Astrocyte (in vitro differentiated cells and primary cell): ENCODE data around the gene NOX3. TPM values are rescaled to one million over a fixed set of nuclear protein-coding genes. Genes with fewer than 3 reads are reported as not detected.
A peak's percentile ranks its signal among the peaks of the same experiment; 100 is the strongest.

Source experiments
- DNase-seq: peaks from one replicate; pipeline ENCODE4 v3.0.0-alpha.2; 2010; ENCODE audit warnings: low read depth
- FAIRE-seq: peaks from 2 replicates; lab custom pipeline; 2011; peaks lifted over from hg19 to GRCh38; lab: Jason Lieb, UNC
- H2AFZ ChIP-seq: 2 replicates; pipeline ENCODE4 v1.6.0; 2012; ENCODE audit warnings: low read depth, low read length, inconsistent platforms
- H3K27ac ChIP-seq: 2 replicates; pipeline ENCODE4 v1.5.1; 2011; ENCODE audit warnings: low read depth, low read length, inconsistent platforms
- H3K27me3 ChIP-seq: 2 replicates; pipeline ENCODE4 v1.6.0; 2011; ENCODE audit warnings: low read length, inconsistent platforms; ENCODE audit not compliant: insufficient read depth
- H3K36me3 ChIP-seq: 2 replicates; pipeline ENCODE4 v1.5.1; 2011; ENCODE audit warnings: low read length, inconsistent platforms; ENCODE audit not compliant: insufficient read depth
- H3K4me1 ChIP-seq: 2 replicates; pipeline ENCODE4 v1.5.1; 2011; ENCODE audit warnings: low read length, inconsistent platforms; ENCODE audit not compliant: insufficient read depth
- H3K4me2 ChIP-seq: 2 replicates; pipeline ENCODE4 v1.6.0; 2012; ENCODE audit warnings: low read length, inconsistent platforms
- H3K4me3 ChIP-seq: 2 replicates; pipeline ENCODE4 v1.5.1; 2011; ENCODE audit warnings: low read depth, mild to moderate bottlenecking, low read length, inconsistent platforms; ENCODE audit not compliant: insufficient read depth
- H3K79me2 ChIP-seq: 2 replicates; pipeline ENCODE4 v1.6.0; 2012; ENCODE audit warnings: mild to moderate bottlenecking, low read length, inconsistent platforms; ENCODE audit not compliant: insufficient read depth
- H3K9ac ChIP-seq: 2 replicates; pipeline ENCODE4 v1.6.0; 2012; ENCODE audit warnings: mild to moderate bottlenecking, low read length, inconsistent platforms
- H3K9me3 ChIP-seq: 2 replicates; pipeline ENCODE4 v1.5.1; 2012; ENCODE audit warnings: low read depth, mild to moderate bottlenecking, low read length, inconsistent platforms; ENCODE audit not compliant: insufficient read depth
- H4K20me1 ChIP-seq: 2 replicates; pipeline ENCODE4 v1.6.0; 2012; ENCODE audit warnings: low read length, inconsistent platforms; ENCODE audit not compliant: insufficient read depth
- H3K27ac Mint-ChIP-seq: one replicate; pipeline ENCODE4 v1.8.0; 2021; ENCODE audit warnings: mild to moderate bottlenecking, mixed read lengths; ENCODE audit not compliant: unreplicated experiment
- H3K27me3 Mint-ChIP-seq: one replicate; pipeline ENCODE4 v1.8.0; 2021; ENCODE audit warnings: low read depth, mixed read lengths; ENCODE audit not compliant: unreplicated experiment
- H3K36me3 Mint-ChIP-seq: one replicate; pipeline ENCODE4 v1.8.0; 2021; ENCODE audit warnings: low read depth, mixed read lengths; ENCODE audit not compliant: unreplicated experiment
- H3K4me1 Mint-ChIP-seq: one replicate; pipeline ENCODE4 v1.8.0; 2021; ENCODE audit warnings: low read depth, mixed read lengths; ENCODE audit not compliant: unreplicated experiment
- H3K4me3 Mint-ChIP-seq: one replicate; pipeline ENCODE4 v1.8.0; 2021; ENCODE audit warnings: mild to moderate bottlenecking, moderate library complexity, mixed read lengths; ENCODE audit not compliant: unreplicated experiment
- H3K9me3 Mint-ChIP-seq: one replicate; pipeline ENCODE4 v1.8.0; 2021; ENCODE audit warnings: mild to moderate bottlenecking, mixed read lengths; ENCODE audit not compliant: unreplicated experiment
- CTCF ChIP-seq: IDR thresholded peaks from 2 replicates; pipeline ENCODE4 v1.5.1; 2011; ENCODE audit warnings: low read depth, mild to moderate bottlenecking, inconsistent platforms, low read length, moderate library complexity; ENCODE audit not compliant: insufficient read depth
- EZH2 ChIP-seq: IDR thresholded peaks from 2 replicates; pipeline ENCODE4 v1.6.1; 2012; ENCODE audit warnings: mild to moderate bottlenecking, low read length, inconsistent platforms; ENCODE audit not compliant: insufficient read depth
- total RNA-seq: library from RNA; stranded (reverse); gene quantifications from 2 replicates; pipeline ENCODE4 v1.2.1, GENCODE V29; 2021

The NOX3 gene
- total RNA-seq, 1 donor from 2014 or later, result 0.30 TPM

DNA sequence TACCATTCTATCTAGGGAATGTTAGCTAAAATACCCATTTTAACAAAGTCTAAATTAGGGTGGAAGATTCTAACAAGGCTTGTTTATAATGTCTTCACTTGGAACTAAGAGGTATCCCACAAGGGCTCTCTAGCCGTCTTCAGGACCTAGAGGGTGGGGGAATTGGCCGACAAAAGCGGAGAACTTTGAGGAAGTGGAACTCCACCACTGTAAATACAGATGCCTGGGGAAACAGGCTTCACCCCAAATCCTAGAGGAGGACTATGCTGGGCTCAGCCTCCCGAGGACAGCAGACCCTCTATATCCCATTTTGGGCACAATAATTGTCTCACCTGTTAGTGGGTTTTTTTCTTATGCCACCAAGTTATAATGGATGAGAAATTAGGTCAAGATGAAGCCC, 83.4 kb downstream of the NOX3 start:
- H2AFZ ChIP-seq, result no peak overlapping the region
- Mint-ChIP-seq H3K4me3 (no peak overlapping the region), H3K36me3 (no peaks in the 10 kb centered on the region), H3K9me3 (no peaks in the 10 kb centered on the region), H3K27me3 (no peaks in the 10 kb centered on the region), H3K27ac (no peak overlapping the region), H3K4me1 (no peaks in the 10 kb centered on the region)
- no peak overlapping the region for H3K9ac ChIP-seq
- no peak for DNase-seq
- FAIRE-seq, result peak; percentile 13
- no peaks in the 10 kb centered on the region for H4K20me1 ChIP-seq
- no peaks in the 10 kb centered on the region for H3K27me3 ChIP-seq
- no peak overlapping the region for H3K4me2 ChIP-seq
- H3K4me1 ChIP-seq, result peaks cover 6% of the 10 kb centered on the region
- H3K27ac ChIP-seq, result no peak overlapping the region
- H3K79me2 ChIP-seq, result no peaks in the 10 kb centered on the region
- H3K9me3 ChIP-seq, result no peaks in the 10 kb centered on the region
- no peak for TF ChIP-seq EZH2
- TF ChIP-seq CTCF, result no peak
- no peak overlapping the region for H3K4me3 ChIP-seq
- H3K36me3 ChIP-seq, result no peaks in the 10 kb centered on the region

- Histone ChIP-seq H2AFZ (no peak overlapping the region), H3K27me3 (no peaks in the 10 kb centered on the region), H3K9ac (no peak overlapping the region), H3K27ac (no peak overlapping the region), H3K79me2 (no peaks in the 10 kb centered on the region), H3K36me3 (no peaks in the 10 kb centered on the region), H3K4me1 (peaks cover 2% of the 10 kb centered on the region), H3K9me3 (no peaks in the 10 kb centered on the region), H3K4me3 (no peak overlapping the region), H3K4me2 (no peak overlapping the region), H4K20me1 (no peaks in the 10 kb centered on the region)
- H3K27me3 Mint-ChIP-seq, result no peaks in the 10 kb centered on the region
- DNase-seq, result no peak
- H3K36me3 Mint-ChIP-seq, result no peaks in the 10 kb centered on the region
- no peaks in the 10 kb centered on the region for H3K9me3 Mint-ChIP-seq
- no peak for TF ChIP-seq EZH2
- TF ChIP-seq CTCF, result no peak
- no peak for FAIRE-seq
- H3K4me1 Mint-ChIP-seq, result no peaks in the 10 kb centered on the region
- H3K4me3 Mint-ChIP-seq, result no peak overlapping the region
- no peak overlapping the region for H3K27ac Mint-ChIP-seq
Observed at GRCh38 chr6:155371230-155371629, 84.4 kb downstream of the NOX3 start.

GRCh38 chr6:155366325-155366724, 89.3 kb downstream of the NOX3 start:
- H3K4me1 Mint-ChIP-seq, result peaks cover 3% of the 10 kb centered on the region
- Histone ChIP-seq H3K79me2 (no peaks in the 10 kb centered on the region), H3K4me3 (no peak overlapping the region), H3K36me3 (no peaks in the 10 kb centered on the region), H3K4me1 (no peaks in the 10 kb centered on the region), H4K20me1 (no peaks in the 10 kb centered on the region), H3K9ac (no peak overlapping the region), H3K27ac (no peak overlapping the region), H3K4me2 (no peak overlapping the region), H3K9me3 (no peaks in the 10 kb centered on the region), H3K27me3 (no peaks in the 10 kb centered on the region), H2AFZ (no peak overlapping the region)
- H3K36me3 Mint-ChIP-seq, result no peaks in the 10 kb centered on the region
- no peaks in the 10 kb centered on the region for H3K27me3 Mint-ChIP-seq
- DNase-seq (no peak), FAIRE-seq (no peak)
- no peak for TF ChIP-seq EZH2
- TF ChIP-seq CTCF, result no peak
- no peak overlapping the region for H3K27ac Mint-ChIP-seq
- no peak overlapping the region for H3K4me3 Mint-ChIP-seq
- peaks cover 1% of the 10 kb centered on the region for H3K9me3 Mint-ChIP-seq
